Fibroblast of pulmonary artery (primary cell): ENCODE data around the gene MYLK.

Experiments
- DNase-seq: peaks from one replicate; pipeline ENCODE4 v3.0.0-alpha.2; 2010; ENCODE audit warnings: low read depth
- H3K4me3 ChIP-seq: replicated peaks from 2 replicates; pipeline ENCODE4 v1.5.1; 2011; ENCODE audit warnings: low read depth, mild to moderate bottlenecking, control low read depth, low read length, moderate library complexity
- CTCF ChIP-seq: IDR thresholded peaks from 2 replicates; pipeline ENCODE4 v1.5.1; 2011; ENCODE audit warnings: mild to moderate bottlenecking, control low read depth, low read length, inconsistent platforms; ENCODE audit errors: missing control alignments

The MYLK gene

GRCh38 chr3:123843668-123844067 is 40.5 kb downstream of the MYLK start:
- DNase-seq, result peak; percentile 35
- no peak for TF ChIP-seq CTCF
- H3K4me3 ChIP-seq, result no peak overlapping the region

GRCh38 chr3:123842711-123843110 is 41.4 kb downstream of the MYLK start:
- no peak overlapping the region for H3K4me3 ChIP-seq
- DNase-seq, result no peak
- no peak for TF ChIP-seq CTCF

GRCh38 chr3:123841476-123842238 is 42.5 kb downstream of the MYLK start:
- no peak for TF ChIP-seq CTCF
- no peak overlapping the region for H3K4me3 ChIP-seq
- no peak for DNase-seq

- no peak for TF ChIP-seq CTCF
- H3K4me3 ChIP-seq, result no peak overlapping the region
- no peak for DNase-seq
Measured at GRCh38 chr3:123840961-123841360, 43.2 kb downstream of the MYLK start.

- TF ChIP-seq CTCF, result no peak
- no peak for DNase-seq
Measured at GRCh38 chr3:123837858-123838257, 46.3 kb downstream of the MYLK start.

GRCh38 chr3:123834631-123835030 is 49.5 kb downstream of the MYLK start:
- TF ChIP-seq CTCF, result no peak
- H3K4me3 ChIP-seq, result no peak overlapping the region
- DNase-seq, result peak; percentile 64

More at GRCh38 chr3:123837858-123838257, 46.3 kb downstream of the MYLK start:
- H3K4me3 ChIP-seq, result no peak overlapping the region

GRCh38 chr3:123833398-123833785 is 50.7 kb downstream of the MYLK start:
- DNase-seq, result no peak
- no peak for TF ChIP-seq CTCF
- no peak overlapping the region for H3K4me3 ChIP-seq
